GM21390 (cell line): ENCODE measurements around the gene RPL23.
A peak's percentile ranks its signal among the peaks of the same experiment; 100 is the strongest.
"Not testable (repeated sequence)": the region's sequence is repeated elsewhere in the genome, so short reads cannot be mapped to it uniquely, and the experiment has no call there.

Experiments
- ATAC-seq: cut with Tn5 transposase; IDR thresholded peaks from one replicate; pipeline ENCODE4 v1.9.1; 2021; ENCODE audit not compliant: unreplicated experiment

The RPL23 gene

GRCh38 chr17:38868817-38869525 lies 15.4 kb upstream of the RPL23 start:
- peak; percentile 35 for ATAC-seq

GRCh38 chr17:38867968-38868816 lies 14.7 kb upstream of the RPL23 start:
- no peak for ATAC-seq

GRCh38 chr17:38867179-38867967 lies 13.9 kb upstream of the RPL23 start:
- no peak for ATAC-seq

- ATAC-seq, result no peak
These were observed 11.3 kb upstream of the RPL23 start for GRCh38 chr17:38864636-38865398.

GRCh38 chr17:38861399-38861843 lies 7.9 kb upstream of the RPL23 start:
- ATAC-seq, result no peak

- ATAC-seq, result no peak
These were observed 3.8 kb upstream of the RPL23 start for GRCh38 chr17:38857271-38857670.

- not testable (repeated sequence) for ATAC-seq
These were observed 1.7 kb upstream of the RPL23 start for GRCh38 chr17:38855101-38855714.

- no peak for ATAC-seq
These were observed 690 bp downstream of the RPL23 start for GRCh38 chr17:38852771-38853291.

GRCh38 chr17:38851434-38851833 lies 2.1 kb downstream of the RPL23 start:
- ATAC-seq, result no peak

GRCh38 chr17:38850374-38850773 lies 3.1 kb downstream of the RPL23 start:
- ATAC-seq, result no peak

GRCh38 chr17:38848939-38849605 lies 4.4 kb downstream of the RPL23 start:
- ATAC-seq, result no peak

- no peak for ATAC-seq
These were observed 5.0 kb downstream of the RPL23 start for GRCh38 chr17:38848557-38848891.

GRCh38 chr17:38844261-38844757 lies 9.2 kb downstream of the RPL23 start:
- ATAC-seq, result no peak

GRCh38 chr17:38825762-38826247 lies 27.7 kb downstream of the RPL23 start:
- ATAC-seq, result no peak

GRCh38 chr17:38824899-38825761 lies 28.4 kb downstream of the RPL23 start, which contains the start of gene CWC25:
Gene CWC25, minus strand, starts transcription at chr17:38825321. Its CDS starts 138 bp downstream, at chr17:38825183.
- peak; percentile 78 for ATAC-seq

GRCh38 chr17:38815576-38816193 lies 37.8 kb downstream of the RPL23 start:
- ATAC-seq, result no peak

- ATAC-seq, result no peak
These were observed 43.7 kb downstream of the RPL23 start for GRCh38 chr17:38809828-38810227.
